NB4 (cell line): ENCODE measurements around the gene GRID2.

Experiments
- POLR2A ChIP-seq: IDR thresholded peaks from 2 replicates; pipeline ENCODE4 v1.6.1; 2011; ENCODE audit warnings: mild to moderate bottlenecking; ENCODE audit not compliant: insufficient read length; ENCODE audit errors: extremely low read depth
- TF ChIP-seq, protein P1 (sequence below): IDR thresholded peaks from one replicate; pipeline ENCODE4 v1.5.1; 2012; ENCODE audit warnings: low read depth, low read length

DNA sequence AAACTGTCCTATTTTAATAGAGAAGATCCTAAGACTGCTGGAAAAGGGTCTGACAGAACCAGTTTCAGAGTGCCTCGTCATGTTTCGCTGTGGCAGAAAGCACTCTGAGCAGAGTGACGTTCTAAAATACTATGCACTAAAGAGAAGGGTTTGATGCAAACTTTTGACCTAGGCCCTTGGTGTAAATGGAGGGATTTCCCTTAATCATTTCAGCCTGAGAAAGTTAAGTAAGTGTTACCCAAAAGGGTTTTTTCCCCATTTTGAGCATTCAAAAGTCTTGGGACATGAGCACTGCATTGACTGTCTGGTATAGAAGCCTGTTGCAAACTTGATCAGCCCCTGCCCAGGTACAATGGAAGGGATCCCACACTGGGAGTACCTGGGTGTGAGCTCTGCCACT lies 1367.3 kb downstream of the GRID2 start:
- TF ChIP-seq, protein P1, sequence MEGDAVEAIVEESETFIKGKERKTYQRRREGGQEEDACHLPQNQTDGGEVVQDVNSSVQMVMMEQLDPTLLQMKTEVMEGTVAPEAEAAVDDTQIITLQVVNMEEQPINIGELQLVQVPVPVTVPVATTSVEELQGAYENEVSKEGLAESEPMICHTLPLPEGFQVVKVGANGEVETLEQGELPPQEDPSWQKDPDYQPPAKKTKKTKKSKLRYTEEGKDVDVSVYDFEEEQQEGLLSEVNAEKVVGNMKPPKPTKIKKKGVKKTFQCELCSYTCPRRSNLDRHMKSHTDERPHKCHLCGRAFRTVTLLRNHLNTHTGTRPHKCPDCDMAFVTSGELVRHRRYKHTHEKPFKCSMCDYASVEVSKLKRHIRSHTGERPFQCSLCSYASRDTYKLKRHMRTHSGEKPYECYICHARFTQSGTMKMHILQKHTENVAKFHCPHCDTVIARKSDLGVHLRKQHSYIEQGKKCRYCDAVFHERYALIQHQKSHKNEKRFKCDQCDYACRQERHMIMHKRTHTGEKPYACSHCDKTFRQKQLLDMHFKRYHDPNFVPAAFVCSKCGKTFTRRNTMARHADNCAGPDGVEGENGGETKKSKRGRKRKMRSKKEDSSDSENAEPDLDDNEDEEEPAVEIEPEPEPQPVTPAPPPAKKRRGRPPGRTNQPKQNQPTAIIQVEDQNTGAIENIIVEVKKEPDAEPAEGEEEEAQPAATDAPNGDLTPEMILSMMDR, result no peak
- TF ChIP-seq POLR2A, result no peak
